Mammary epithelial cell (primary cell): ENCODE results near the gene NOC2L.

Experiments
- EZH2 ChIP-seq: IDR thresholded peaks from 2 replicates; pipeline ENCODE4 v1.6.1; 2012; ENCODE audit warnings: low read length, inconsistent platforms, borderline replicate concordance
- TF ChIP-seq, protein P1 (sequence below), 2 donors: IDR thresholded peaks in 1 of 2; conservative IDR thresholded peaks in 1 of 2; 2 replicates each; pipeline ENCODE4 v1.5.1; 2011 to 2012; ENCODE audit warnings: inconsistent platforms in 2 of 2, low read length in 2 of 2, mild to moderate bottlenecking in 2 of 2, control low read depth in 1 of 2, low read depth in 1 of 2; ENCODE audit not compliant: insufficient read depth in 1 of 2; ENCODE audit errors: extremely low read depth in 1 of 2

GRCh38 chr1:924656-925560 lies 34.1 kb downstream of the NOC2L start:
- TF ChIP-seq, protein P1, sequence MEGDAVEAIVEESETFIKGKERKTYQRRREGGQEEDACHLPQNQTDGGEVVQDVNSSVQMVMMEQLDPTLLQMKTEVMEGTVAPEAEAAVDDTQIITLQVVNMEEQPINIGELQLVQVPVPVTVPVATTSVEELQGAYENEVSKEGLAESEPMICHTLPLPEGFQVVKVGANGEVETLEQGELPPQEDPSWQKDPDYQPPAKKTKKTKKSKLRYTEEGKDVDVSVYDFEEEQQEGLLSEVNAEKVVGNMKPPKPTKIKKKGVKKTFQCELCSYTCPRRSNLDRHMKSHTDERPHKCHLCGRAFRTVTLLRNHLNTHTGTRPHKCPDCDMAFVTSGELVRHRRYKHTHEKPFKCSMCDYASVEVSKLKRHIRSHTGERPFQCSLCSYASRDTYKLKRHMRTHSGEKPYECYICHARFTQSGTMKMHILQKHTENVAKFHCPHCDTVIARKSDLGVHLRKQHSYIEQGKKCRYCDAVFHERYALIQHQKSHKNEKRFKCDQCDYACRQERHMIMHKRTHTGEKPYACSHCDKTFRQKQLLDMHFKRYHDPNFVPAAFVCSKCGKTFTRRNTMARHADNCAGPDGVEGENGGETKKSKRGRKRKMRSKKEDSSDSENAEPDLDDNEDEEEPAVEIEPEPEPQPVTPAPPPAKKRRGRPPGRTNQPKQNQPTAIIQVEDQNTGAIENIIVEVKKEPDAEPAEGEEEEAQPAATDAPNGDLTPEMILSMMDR (conservative IDR thresholded peaks at IDR 0.05 in 1 of 2, IDR thresholded peaks at IDR 0.05 in 1 of 2; ENCODE audit: extremely low read depth in 1 of 2, insufficient read depth in 1 of 2, low read depth in 1 of 2, low read length in 2 of 2): no peak
- TF ChIP-seq EZH2: peak; percentile 78
